Thoracic aorta (tissue), 2 donors: Measurements from ENCODE around the gene POC1A. TPM values are rescaled to one million over a fixed set of nuclear protein-coding genes. Genes with fewer than 3 reads are reported as not detected.

Experiments
- ATAC-seq: fragments of 150-250 bp; one replicate; pipeline ENCODE4 v1.8.0; 2017; ENCODE audit warnings: low read depth; ENCODE audit not compliant: insufficient number of reproducible peaks, low FRiP score
- DNase-seq: peaks from one replicate; pipeline ENCODE4 v3.0.0-alpha.2; 2020; ENCODE audit warnings: low spot score
- H3K27ac ChIP-seq, 2 donors: fragments of 200-600 bp; sonication (generic); 1 replicate in 1 of 2; 2 replicates in 1 of 2; pipeline ENCODE4 v1.5.1; 2016; ENCODE audit warnings: mild to moderate bottlenecking in 2 of 2, moderate library complexity in 2 of 2
- H3K27me3 ChIP-seq: fragments of 200-600 bp; sonication (generic); replicated peaks from 2 replicates; pipeline ENCODE4 v1.6.0; 2016; ENCODE audit warnings: mild to moderate bottlenecking; ENCODE audit not compliant: insufficient read depth
- H3K36me3 ChIP-seq: fragments of 200-600 bp; sonication (generic); one replicate; pipeline ENCODE4 v1.5.1; 2016
- H3K4me1 ChIP-seq, 2 donors: fragments of 200-600 bp; sonication (generic); 1 replicate in 1 of 2; 2 replicates in 1 of 2; pipeline versions ENCODE4 v1.5.1 to v1.6.0; 2016; ENCODE audit warnings: low read depth in 2 of 2, mild to moderate bottlenecking in 1 of 2; ENCODE audit not compliant: control insufficient read depth in 1 of 2
- H3K4me3 ChIP-seq: fragments of 200-600 bp; sonication (generic); 2 replicates; pipeline ENCODE4 v1.5.1; 2016; ENCODE audit warnings: mild to moderate bottlenecking
- H3K9me3 ChIP-seq: fragments of 200-600 bp; sonication (generic); 2 replicates; pipeline ENCODE4 v1.5.1; 2016
- CTCF ChIP-seq: fragments of 200-600 bp; sonication (generic); IDR thresholded peaks from one replicate; pipeline ENCODE4 v1.5.1; 2019; ENCODE audit warnings: antibody characterized with exemption
- total RNA-seq, 2 donors: library from RNA; depleted of rRNA; stranded (reverse); fragments of >200 nt; gene quantifications; one replicate each; pipeline versions ENCODE4 v1.1.0 to v1.2.3, GENCODE V29; 2016

POC1A gene
- total RNA-seq, 2 donors from 2014 or later: 8.1 TPM; not detected in 1

GRCh38 chr3:52032702-52033408, 121.4 kb downstream of the POC1A start:
- Histone ChIP-seq H3K4me3 (no peak overlapping the region), H3K36me3 (no peaks in the 10 kb centered on the region), H3K27me3 (no peaks in the 10 kb centered on the region), H3K9me3 (no peaks in the 10 kb centered on the region), H3K27ac (no peak overlapping the region), H3K4me1 (no peaks in the 10 kb centered on the region)
- ATAC-seq: no peak
- TF ChIP-seq CTCF: no peak
- no peak for DNase-seq

GRCh38 chr3:52031896-52032295, 122.3 kb downstream of the POC1A start:
- Histone ChIP-seq H3K9me3 (no peaks in the 10 kb centered on the region), H3K36me3 (no peaks in the 10 kb centered on the region), H3K27ac (no peak overlapping the region), H3K4me3 (no peak overlapping the region), H3K27me3 (no peaks in the 10 kb centered on the region), H3K4me1 (no peaks in the 10 kb centered on the region)
- DNase-seq: no peak
- ATAC-seq: no peak
- no peak for TF ChIP-seq CTCF

GRCh38 chr3:52030714-52031310, 123.4 kb downstream of the POC1A start:
- no peak for TF ChIP-seq CTCF
- ATAC-seq (no peak), DNase-seq (no peak)
- no peak overlapping the region for H3K27ac ChIP-seq
- H3K36me3 ChIP-seq: no peaks in the 10 kb centered on the region
- no peaks in the 10 kb centered on the region for H3K9me3 ChIP-seq
- no peaks in the 10 kb centered on the region for H3K27me3 ChIP-seq
- H3K4me1 ChIP-seq: peaks cover 5 to 7% of the 10 kb centered on the region in 2 donors
- no peak overlapping the region for H3K4me3 ChIP-seq

GRCh38 chr3:52029535-52029934, 124.7 kb downstream of the POC1A start:
- TF ChIP-seq CTCF: no peak
- Histone ChIP-seq H3K36me3 (no peaks in the 10 kb centered on the region), H3K27ac (no peak overlapping the region), H3K4me3 (no peak overlapping the region), H3K4me1 (peaks cover 10 to 19% of the 10 kb centered on the region in 2 donors), H3K27me3 (no peaks in the 10 kb centered on the region), H3K9me3 (no peaks in the 10 kb centered on the region)
- no peak for ATAC-seq
- DNase-seq: no peak

- Histone ChIP-seq H3K36me3 (no peaks in the 10 kb centered on the region), H3K4me1 (peaks cover 11 to 24% of the 10 kb centered on the region in 2 donors), H3K4me3 (no peak overlapping the region), H3K27me3 (no peaks in the 10 kb centered on the region), H3K27ac (no peak overlapping the region), H3K9me3 (no peaks in the 10 kb centered on the region)
- DNase-seq: no peak
- ATAC-seq: no peak
- TF ChIP-seq CTCF: no peak
Observed at GRCh38 chr3:52029053-52029452, 125.2 kb downstream of the POC1A start.
